HG03521 (cell line): ENCODE data around the gene PPFIA4.

Experiments
- ATAC-seq: cut with Tn5 transposase; IDR thresholded peaks from one replicate; pipeline ENCODE4 v1.9.1; 2021; ENCODE audit warnings: mild to moderate bottlenecking, moderate library complexity; ENCODE audit not compliant: unreplicated experiment

PPFIA4 gene

GRCh38 chr1:203039609-203040512, 13.6 kb downstream of the PPFIA4 start:
- no peak for ATAC-seq

DNA sequence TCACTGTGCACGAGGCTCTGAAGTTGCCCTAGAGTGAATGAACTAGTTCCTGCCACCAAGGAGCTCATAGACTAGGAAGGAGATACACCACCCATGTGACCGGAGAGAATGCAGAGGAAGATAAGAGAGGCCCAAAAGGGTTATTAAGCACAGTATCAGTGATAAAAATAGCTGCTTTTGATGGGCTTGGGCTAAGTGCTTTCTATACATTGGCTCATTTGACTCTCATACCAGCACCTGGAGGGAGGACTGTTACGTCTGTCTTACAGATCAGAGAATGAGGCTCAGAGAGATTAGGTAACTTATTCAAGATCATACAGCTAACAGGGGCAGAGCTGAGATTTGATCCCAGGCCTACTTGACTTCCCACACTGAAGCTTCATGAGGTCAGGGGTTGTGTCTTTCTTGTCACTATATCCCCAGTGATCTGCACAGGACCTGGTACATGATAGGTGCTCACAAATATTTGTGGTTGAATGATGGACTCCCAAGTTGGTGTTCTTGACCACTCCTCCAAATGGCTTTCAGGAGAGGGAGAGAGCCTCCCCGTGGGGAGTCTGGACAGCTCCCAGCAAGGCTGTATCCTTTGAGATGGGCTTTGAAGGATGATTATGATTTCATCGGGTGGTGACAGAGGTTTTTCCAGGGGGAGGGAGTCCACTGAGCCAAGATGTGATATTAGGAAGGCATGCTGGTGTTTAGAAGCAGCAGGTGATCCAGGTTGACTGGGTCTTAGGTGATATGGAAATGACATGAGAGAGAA, 14.4 kb downstream of the PPFIA4 start:
- no peak for ATAC-seq

DNA sequence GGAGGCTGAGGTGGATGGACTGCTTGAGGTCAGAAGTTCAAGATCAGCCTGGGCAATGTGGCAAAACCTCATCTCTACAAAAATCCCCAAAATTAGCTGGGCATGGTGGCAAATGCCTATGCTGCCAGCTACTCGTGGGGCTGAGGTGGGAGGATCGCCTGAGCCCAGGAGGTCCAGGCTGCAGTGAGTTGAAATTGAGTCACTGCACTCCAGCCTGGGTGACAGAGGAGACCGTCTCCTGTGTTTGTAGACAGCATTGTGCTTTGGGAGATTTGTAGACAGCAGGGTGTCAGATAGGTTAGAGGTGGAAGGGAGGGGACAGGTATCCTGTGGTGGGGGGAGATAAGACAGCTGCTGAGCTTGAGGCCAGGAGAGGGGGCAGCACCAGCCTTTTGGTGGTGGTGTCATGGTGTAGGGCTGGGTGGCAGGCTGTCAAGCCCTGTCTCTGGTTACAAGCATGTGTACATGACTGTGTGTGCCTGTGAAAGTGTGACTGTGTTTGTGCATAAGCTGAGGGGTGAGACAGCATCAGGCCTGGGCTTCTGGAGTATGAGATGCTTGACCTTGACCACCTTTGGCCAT, 15.2 kb downstream of the PPFIA4 start:
- ATAC-seq: no peak

DNA sequence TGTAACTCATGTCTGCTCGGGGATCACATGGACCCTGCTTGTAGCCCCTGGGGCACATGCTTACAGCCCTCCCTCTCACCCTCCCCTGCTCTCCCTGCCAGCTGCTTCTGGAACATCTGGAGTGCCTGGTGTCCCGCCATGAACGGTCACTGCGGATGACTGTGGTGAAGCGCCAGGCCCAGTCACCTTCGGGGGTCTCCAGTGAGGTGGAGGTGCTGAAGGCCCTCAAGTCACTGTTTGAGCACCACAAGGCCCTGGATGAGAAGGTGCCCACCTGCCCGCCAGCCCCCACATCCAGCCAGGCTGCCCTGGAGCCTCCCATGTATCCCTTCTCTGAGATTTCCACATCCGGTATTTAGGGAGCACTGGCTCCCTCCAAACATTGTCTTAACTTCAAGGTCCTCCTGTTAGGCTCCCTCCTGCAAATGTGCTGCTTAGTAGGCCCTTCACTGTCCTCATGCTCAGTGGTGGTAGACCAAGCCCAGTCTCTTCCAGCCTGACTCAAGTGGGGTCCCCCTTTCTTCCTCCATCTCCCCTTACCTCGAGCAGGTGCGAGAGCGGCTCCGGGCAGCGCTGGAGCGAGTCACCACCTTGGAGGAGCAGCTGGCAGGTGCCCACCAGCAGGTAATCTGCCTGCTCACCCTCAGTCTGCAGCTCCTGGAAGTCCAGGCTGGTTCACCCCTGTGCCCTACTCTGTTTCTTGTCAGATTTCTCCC, 17.7 kb downstream of the PPFIA4 start:
- ATAC-seq: no peak

DNA sequence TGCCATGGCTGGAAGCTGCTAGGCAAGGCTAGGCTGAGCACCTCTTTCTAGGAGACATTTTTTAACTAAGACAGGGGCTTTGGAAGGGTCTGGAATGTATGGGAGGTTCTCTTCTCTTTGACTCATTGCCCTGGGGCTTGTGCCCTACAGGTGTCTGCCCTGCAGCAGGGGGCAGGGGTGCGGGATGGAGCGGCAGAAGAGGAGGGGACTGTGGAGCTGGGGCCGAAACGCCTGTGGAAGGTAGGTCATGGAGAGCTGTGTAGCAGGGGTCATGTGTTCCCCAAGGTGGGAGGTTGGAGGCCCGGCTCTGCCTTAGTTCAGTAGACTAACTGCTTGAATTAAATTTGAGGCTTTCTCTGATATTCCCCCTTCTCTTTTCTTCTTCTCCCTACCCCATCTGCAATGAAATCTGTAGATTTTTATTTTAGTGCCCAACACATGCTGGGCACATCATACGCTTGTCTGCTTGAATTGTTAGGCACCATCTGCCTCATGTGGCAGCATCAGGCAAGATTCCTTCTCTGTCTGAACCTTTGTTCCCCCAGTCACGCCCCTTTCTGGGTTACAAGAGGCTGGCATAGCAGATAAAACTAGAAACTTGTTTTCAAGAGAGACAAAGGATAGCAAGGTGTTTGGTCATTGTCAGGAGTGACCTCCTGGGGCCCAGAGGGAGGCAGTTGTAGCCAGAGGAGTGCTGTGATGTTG, 18.4 kb downstream of the PPFIA4 start:
- ATAC-seq: no peak

- ATAC-seq: no peak
Measured at GRCh38 chr1:203045336-203045735, 19.0 kb downstream of the PPFIA4 start.

DNA sequence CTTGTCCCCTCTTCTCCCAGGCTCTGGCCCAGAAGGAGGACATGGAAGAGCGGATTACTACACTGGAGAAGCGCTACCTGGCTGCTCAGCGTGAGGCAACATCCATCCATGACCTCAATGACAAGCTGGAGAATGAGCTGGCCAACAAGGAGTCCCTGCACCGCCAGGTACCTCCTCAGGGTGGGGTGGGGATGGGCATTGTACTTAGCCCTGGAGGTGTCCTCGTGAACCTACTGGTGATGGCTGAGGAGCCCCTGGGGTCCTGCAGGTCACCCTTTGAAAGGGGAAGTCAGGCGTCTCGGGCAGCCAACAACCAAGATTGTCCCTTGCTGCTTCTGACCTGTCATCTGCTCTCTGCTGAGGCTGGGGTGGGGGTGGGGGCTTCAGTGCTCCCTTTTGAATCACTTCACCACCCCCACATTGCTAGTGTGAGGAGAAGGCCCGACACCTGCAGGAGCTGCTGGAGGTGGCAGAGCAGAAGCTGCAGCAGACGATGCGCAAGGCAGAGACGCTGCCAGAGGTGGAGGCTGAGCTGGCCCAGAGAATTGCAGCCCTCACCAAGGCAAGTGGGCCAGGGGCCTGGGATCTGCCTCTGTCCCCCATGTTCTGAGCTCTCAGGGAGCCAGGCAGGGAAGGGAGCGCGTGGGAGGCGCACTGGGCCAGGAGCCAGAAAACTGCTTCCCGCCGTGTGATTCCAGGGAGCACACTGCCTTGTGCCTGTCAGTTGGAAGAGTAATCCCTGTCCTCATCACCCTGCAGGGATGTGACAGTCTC, 19.7 kb downstream of the PPFIA4 start:
- no peak for ATAC-seq

- no peak for ATAC-seq
Measured at GRCh38 chr1:203046984-203047630, 20.8 kb downstream of the PPFIA4 start.

DNA sequence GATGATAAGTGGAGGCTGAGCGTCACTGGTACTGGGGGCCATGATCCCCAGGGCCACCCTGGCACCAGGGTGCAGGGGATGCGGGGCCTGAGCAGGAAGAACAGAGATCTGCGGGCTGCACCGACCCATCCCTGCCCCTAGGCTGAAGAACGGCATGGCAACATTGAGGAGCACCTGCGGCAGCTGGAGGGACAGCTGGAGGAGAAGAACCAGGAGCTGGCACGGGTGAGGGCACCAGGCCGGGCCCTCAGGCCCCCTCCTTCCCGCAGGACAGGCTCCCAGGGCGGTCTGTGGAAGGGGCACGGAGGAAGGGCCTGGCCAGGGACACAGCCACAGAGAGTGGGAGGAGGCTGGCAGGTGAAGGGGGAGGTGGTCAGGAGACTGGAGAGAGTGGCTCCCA, 21.8 kb downstream of the PPFIA4 start:
- no peak for ATAC-seq

GRCh38 chr1:203048555-203049051, 22.3 kb downstream of the PPFIA4 start:
- no peak for ATAC-seq

DNA sequence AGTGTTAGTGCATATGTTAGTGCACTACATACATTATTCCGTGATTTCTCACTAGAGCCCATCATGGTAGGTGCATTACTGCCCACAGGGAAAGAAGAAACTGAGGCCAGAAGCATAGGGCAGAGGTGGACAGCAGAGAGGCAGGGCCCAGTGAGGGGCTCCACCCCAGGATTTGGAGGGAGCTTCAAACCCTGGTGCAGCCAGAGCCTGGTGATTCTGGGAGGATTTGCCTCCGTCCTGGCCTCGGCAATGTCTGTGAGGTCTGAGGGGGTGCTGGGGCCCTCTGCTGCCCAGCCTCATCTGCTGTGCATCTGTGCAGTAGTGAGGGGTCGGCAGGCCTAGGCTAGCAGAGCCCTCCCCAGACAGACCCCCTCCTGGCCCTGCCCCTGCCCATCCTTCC, 22.8 kb downstream of the PPFIA4 start:
- ATAC-seq: no peak

DNA sequence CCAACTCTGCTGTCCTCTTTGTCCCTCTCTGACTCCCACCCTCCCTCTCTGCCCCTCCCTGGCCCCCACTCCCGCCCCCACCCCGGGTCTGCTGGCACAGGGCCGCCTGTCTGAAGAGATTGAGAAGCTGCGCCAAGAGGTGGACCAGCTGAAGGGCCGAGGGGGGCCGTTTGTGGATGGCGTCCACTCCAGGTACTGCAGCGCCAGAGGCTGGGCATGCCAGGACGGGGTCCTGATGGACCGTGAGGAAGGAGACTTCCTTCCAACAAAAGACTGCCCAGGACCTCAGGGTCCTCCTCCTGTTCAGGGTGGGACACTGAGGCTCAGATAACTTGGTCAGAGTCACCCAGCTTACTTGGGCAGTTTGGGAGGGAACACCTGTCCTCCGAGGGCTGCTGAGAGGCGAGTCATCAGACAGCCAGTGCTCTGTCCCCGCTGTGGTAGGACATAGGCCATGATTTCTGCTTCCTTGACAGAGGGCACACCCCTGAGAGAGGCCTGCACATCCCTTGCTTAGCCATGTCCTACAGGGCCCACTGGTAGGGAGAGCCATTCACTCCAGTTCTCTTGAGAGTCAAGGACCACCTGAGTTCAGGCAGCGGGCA, 23.4 kb downstream of the PPFIA4 start:
- no peak for ATAC-seq

DNA sequence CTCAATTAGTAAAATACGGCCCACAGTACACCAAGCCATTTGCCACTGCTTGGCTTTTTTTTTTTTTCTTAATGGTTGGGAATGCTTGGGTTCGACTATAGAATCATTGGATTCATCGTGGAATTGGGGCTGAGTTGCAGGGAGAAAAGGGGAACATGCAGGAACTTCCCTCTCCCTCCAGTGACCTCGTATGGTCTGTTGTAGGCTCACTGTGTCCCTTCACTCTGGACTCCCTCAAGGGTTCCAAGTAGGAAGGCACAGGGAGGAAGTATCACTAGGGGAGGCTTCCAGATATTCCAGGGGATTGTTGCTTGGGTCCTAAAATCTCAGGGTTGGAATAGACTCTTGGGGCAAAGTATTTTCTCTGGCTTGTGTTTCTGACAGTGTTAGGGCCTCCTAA, 24.5 kb downstream of the PPFIA4 start:
- no peak for ATAC-seq

DNA sequence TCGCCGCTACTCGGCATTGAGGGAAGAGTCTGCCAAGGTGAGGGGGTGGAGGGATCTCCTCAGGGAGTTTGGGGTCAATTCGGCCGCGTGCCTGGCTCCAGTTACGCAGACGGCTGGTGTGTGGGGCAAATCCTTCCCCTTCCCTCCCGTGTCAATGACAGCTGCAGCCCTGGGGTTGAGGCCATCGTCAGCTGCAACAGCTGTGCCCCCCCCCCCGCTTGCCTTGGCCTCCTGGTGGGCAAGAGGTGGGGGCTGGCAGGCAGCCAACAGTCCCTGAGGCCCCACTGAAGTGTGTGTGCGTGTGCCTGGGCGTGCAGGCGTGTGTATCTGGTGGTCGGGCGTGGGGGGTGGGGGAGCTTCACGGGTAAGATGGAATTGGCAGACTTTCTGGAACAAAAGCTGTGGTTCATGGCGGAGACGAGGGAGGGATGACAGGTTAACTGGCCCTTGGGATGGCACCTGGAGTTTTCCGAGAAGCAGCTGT, 25.6 kb downstream of the PPFIA4 start:
- ATAC-seq: no peak

- no peak for ATAC-seq
Measured at GRCh38 chr1:203052601-203053000, 26.3 kb downstream of the PPFIA4 start.

DNA sequence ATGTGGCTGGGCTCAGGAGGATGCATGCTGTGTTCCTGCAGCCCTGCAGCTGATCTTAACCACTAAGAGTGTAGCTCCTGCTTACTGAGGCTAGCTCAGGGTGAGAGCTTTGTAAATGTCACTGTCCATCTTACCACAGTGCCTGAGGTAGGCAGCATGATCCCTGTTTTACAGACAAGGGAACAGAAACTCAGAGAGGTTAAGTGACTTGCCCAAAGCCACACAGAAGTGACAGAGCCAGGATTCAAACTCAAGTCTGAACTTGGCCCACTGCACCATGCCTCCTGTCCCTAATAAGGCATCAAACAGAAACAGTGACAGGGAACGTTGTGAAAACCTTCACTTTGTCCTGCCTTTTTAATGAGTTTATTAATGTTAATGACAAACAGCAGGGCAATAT, 27.9 kb downstream of the PPFIA4 start:
- no peak for ATAC-seq

- ATAC-seq: no peak
Measured at GRCh38 chr1:203054642-203055041, 28.4 kb downstream of the PPFIA4 start.

DNA sequence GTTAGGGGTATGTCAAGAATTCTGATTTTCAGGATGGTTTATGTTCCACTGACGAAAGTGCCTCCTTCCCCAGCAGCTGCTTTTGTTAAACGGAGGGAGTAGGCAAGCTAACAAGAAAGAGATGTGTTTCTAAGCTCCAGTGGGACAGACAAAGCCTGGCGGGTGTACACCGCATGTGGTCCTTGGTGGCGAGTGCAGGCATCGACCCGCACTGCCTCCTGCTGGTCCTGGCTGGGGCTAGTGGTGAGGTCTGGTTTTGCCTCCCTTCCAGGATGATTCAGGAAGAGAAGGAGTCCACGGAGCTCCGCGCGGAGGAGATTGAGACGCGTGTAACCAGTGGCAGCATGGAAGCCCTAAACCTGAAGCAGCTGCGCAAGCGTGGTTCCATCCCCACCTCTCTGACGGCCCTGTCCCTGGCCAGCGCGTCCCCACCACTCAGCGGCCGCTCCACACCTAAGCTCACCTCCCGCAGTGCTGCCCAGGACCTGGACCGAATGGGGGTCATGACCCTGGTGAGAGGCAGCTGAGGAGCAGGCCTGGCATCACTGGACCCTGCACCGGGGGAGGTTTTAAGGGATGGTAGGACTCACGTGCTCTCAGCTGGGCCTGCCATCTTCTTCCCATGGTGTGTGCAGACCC, 29.0 kb downstream of the PPFIA4 start:
- no peak for ATAC-seq
